ENCODE measurements around the gene INO80C.
A peak's percentile ranks its signal among the peaks of the same experiment; 100 is the strongest.

INO80C gene

GRCh38 chr18:35497370-35498197 lies at the start of gene INO80C:
Gene INO80C (minus strand): TSS chr18:35497960. CDS start chr18:35497874, 86 bp downstream.
- peak; percentile 85 to 86 for DNase-seq (ENCODE audit: low read depth in 2 of 2)

- DNase-seq (ENCODE audit: low read depth in 2 of 2), result no peak
Measured at GRCh38 chr18:35547008-35547605, 49.3 kb upstream of the INO80C start.

GRCh38 chr18:35542356-35542755 lies 44.6 kb upstream of the INO80C start:
- DNase-seq (ENCODE audit: low read depth in 2 of 2), result no peak

GRCh38 chr18:35535297-35535696 lies 37.5 kb upstream of the INO80C start:
- no peak for DNase-seq (ENCODE audit: low read depth in 2 of 2)

GRCh38 chr18:35533916-35534405 lies 36.2 kb upstream of the INO80C start:
- DNase-seq (ENCODE audit: low read depth in 2 of 2), result no peak

GRCh38 chr18:35528749-35529274 lies 31.1 kb upstream of the INO80C start:
- no peak for DNase-seq (ENCODE audit: low read depth in 2 of 2)

- no peak for DNase-seq (ENCODE audit: low read depth in 2 of 2)
Measured at GRCh38 chr18:35526495-35527059, 28.8 kb upstream of the INO80C start.

GRCh38 chr18:35525795-35526494 lies 28.2 kb upstream of the INO80C start:
- DNase-seq (ENCODE audit: low read depth in 2 of 2), result no peak

- DNase-seq (ENCODE audit: low read depth in 2 of 2), result no peak
Measured at GRCh38 chr18:35524226-35524625, 26.5 kb upstream of the INO80C start.

- DNase-seq (ENCODE audit: low read depth in 2 of 2), result no peak
Measured at GRCh38 chr18:35522130-35522959, 24.6 kb upstream of the INO80C start.

GRCh38 chr18:35521133-35521532 lies 23.4 kb upstream of the INO80C start:
- DNase-seq (ENCODE audit: low read depth in 2 of 2), result no peak

GRCh38 chr18:35519148-35519899 lies 21.6 kb upstream of the INO80C start:
- no peak for DNase-seq (ENCODE audit: low read depth in 2 of 2)

- DNase-seq (ENCODE audit: low read depth in 2 of 2), result no peak
Measured at GRCh38 chr18:35517715-35518114, 20.0 kb upstream of the INO80C start.

GRCh38 chr18:35516789-35517188 lies 19.0 kb upstream of the INO80C start:
- no peak for DNase-seq (ENCODE audit: low read depth in 2 of 2)

GRCh38 chr18:35516351-35516750 lies 18.6 kb upstream of the INO80C start:
- DNase-seq (ENCODE audit: low read depth in 2 of 2), result no peak

- no peak for DNase-seq (ENCODE audit: low read depth in 2 of 2)
Measured at GRCh38 chr18:35515460-35516130, 17.8 kb upstream of the INO80C start.

- DNase-seq (ENCODE audit: low read depth in 2 of 2), result no peak
Measured at GRCh38 chr18:35514752-35515459, 17.1 kb upstream of the INO80C start.

- no peak for DNase-seq (ENCODE audit: low read depth in 2 of 2)
Measured at GRCh38 chr18:35514283-35514682, 16.5 kb upstream of the INO80C start.

Data from stimulated activated CD4-positive, alpha-beta T cell treated with anti-CD3 and anti-CD28 coated beads, Interleukin-12 subunit alpha, Interleukin-12 subunit beta, amount 100 ng/mL, for 24 hours (primary cell).